Prostate gland (tissue), 2 donors: ENCODE results near the gene MVP. TPM values are rescaled to one million over a fixed set of nuclear protein-coding genes. Genes with fewer than 3 reads are reported as not detected.

ENCODE experiments used
- DNase-seq: peaks from one replicate; pipeline ENCODE4 v3.0.0-alpha.2; 2019; ENCODE audit warnings: low spot score
- H3K27ac ChIP-seq, 2 donors: fragments of 200-600 bp; sonication (generic); 2 replicates each; pipeline ENCODE4 v1.5.1; 2017 to 2019
- H3K27me3 ChIP-seq: fragments of 200-600 bp; sonication (generic); replicated peaks from 2 replicates; pipeline ENCODE4 v1.5.1; 2019; ENCODE audit not compliant: insufficient read depth
- H3K36me3 ChIP-seq, 2 donors: fragments of 200-600 bp; sonication (generic); 1 replicate in 1 of 2; 2 replicates in 1 of 2; pipeline versions ENCODE4 v1.5.1 to v1.8.1; 2017 to 2019
- H3K4me1 ChIP-seq: fragments of 200-600 bp; sonication (generic); replicated peaks from 2 replicates; pipeline ENCODE4 v1.5.1; 2019
- H3K4me3 ChIP-seq, 2 donors: fragments of 200-600 bp; sonication (generic); 2 replicates each; pipeline ENCODE4 v1.5.1; 2017 to 2019
- H3K9me3 ChIP-seq: fragments of 200-600 bp; sonication (generic); 2 replicates; pipeline ENCODE4 v1.5.1; 2017
- POLR2A ChIP-seq: fragments of 450-650 bp; IDR thresholded peaks from one replicate; pipeline ENCODE4 v1.6.1; 2016; ENCODE audit warnings: antibody characterized with exemption, mild to moderate bottlenecking
- POLR2AphosphoS5 ChIP-seq: sonication (generic); formaldehyde crosslinking; IDR thresholded peaks from one replicate; pipeline ENCODE4 v1.6.1; 2017; ENCODE audit warnings: antibody characterized with exemption
- WGBS: methylation state at CpG from one replicate; pipeline ENCODE4 v1.1.5; 2018; 5-methylcytosine and 5-hydroxymethylcytosine counted together
- intact Hi-C: fragments of 100-400 bp; cut with DNase I; formaldehyde crosslinking; loops from one replicate; pipeline ENCODE4 v1.14.2; 2022
- total RNA-seq, 2 donors: library from RNA; depleted of rRNA; stranded (reverse); fragments of >200 nt; gene quantifications; one replicate each; pipeline ENCODE4 v1.1.0, GENCODE V29; 2016
- TF ChIP-seq, protein P1 (sequence below), 4 experiments: fragments of 200-600 bp in 2 of 4; fragments of 450-650 bp in 2 of 4; sonication (generic) in 2 of 4; IDR thresholded peaks; 1 replicate in 3 of 4; 2 replicates in 1 of 4; pipeline ENCODE4 v1.5.1; 2016 to 2019; ENCODE audit warnings: antibody characterized with exemption in 4 of 4, mild to moderate bottlenecking in 2 of 4, moderate library complexity in 2 of 4

The MVP gene
- total RNA-seq, 2 donors from 2014 or later = 59.3 to 247 TPM

DNA sequence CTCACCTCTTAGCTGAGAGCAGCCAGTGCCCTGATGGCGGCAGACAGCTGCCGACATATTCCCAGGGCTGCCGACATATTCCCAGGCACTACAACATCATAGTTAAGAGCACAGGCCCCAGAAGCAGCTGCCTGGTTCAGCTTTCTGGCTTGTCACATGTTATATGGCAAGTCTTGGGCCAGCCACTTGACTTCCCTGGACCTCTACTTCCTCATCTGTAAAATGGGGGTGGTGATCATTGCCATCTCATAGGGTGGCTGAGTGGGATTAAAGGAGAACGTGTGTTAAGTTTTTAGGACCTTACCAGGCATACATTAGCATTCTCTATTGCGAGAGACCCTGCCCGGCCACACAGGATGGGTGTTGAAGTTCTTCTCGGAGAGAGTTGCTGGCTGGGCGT, 23.7 kb downstream of the MVP start:
- no peak overlapping the region for H3K27ac ChIP-seq
- 94% methylated on average over 8 of the region's 8 CpGs for WGBS
- intact Hi-C loops = no loop called here

DNA sequence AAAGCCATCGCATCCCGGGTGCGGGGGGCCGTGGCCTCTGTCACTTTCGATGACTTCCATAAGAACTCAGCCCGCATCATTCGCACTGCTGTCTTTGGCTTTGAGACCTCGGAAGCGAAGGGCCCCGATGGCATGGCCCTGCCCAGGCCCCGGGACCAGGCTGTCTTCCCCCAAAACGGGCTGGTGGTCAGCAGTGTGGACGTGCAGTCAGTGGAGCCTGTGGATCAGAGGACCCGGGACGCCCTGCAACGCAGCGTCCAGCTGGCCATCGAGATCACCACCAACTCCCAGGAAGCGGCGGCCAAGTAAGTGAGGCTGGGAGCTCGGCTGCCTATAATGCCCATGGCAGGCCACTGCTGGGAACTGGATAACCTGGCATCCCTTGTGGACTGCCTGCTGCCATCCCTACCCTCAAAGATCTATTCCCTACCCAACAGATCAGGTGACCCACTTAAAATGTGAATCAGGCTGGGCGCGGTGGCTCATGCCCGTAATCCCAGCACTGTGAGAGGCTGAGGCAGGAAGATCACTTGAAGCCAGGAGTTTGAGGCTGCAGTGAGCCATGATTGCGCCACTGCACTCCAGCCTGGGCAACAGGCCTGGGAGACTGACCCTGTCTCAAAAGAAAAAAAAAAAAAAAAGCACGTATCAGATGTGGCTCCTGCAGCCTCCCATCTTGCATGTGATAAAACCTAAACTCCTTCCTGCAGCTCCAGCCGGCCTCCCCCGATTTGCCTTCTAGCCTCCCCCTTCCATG, 24.5 kb downstream of the MVP start:
- peaks cover 0 to 8% of the 10 kb centered on the region in 2 donors for H3K36me3 ChIP-seq
- no peak overlapping the region for H3K4me3 ChIP-seq
- no peak for DNase-seq
- H3K27me3 ChIP-seq = no peaks in the 10 kb centered on the region
- H3K27ac ChIP-seq = no peak overlapping the region
- intact Hi-C loops = no loop called here
- H3K4me1 ChIP-seq = no peaks in the 10 kb centered on the region
- 86% methylated on average over 28 of the region's 28 CpGs for WGBS
- no peaks in the 10 kb centered on the region for H3K9me3 ChIP-seq
- TF ChIP-seq POLR2AphosphoS5 (no peak), POLR2A (no peak)
- TF ChIP-seq, protein P1, sequence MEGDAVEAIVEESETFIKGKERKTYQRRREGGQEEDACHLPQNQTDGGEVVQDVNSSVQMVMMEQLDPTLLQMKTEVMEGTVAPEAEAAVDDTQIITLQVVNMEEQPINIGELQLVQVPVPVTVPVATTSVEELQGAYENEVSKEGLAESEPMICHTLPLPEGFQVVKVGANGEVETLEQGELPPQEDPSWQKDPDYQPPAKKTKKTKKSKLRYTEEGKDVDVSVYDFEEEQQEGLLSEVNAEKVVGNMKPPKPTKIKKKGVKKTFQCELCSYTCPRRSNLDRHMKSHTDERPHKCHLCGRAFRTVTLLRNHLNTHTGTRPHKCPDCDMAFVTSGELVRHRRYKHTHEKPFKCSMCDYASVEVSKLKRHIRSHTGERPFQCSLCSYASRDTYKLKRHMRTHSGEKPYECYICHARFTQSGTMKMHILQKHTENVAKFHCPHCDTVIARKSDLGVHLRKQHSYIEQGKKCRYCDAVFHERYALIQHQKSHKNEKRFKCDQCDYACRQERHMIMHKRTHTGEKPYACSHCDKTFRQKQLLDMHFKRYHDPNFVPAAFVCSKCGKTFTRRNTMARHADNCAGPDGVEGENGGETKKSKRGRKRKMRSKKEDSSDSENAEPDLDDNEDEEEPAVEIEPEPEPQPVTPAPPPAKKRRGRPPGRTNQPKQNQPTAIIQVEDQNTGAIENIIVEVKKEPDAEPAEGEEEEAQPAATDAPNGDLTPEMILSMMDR (IDR thresholded peaks at IDR 0.05) = no peak

More for the DNA sequence above, 23.7 kb downstream of the MVP start:
- no peak overlapping the region for H3K4me3 ChIP-seq
- no peaks in the 10 kb centered on the region for H3K4me1 ChIP-seq
- peaks cover 0 to 8% of the 10 kb centered on the region in 2 donors for H3K36me3 ChIP-seq
- no peak for TF ChIP-seq POLR2AphosphoS5
- TF ChIP-seq, protein P1 (IDR thresholded peaks at IDR 0.05) = no peak
- no peak for TF ChIP-seq POLR2A
- no peaks in the 10 kb centered on the region for H3K27me3 ChIP-seq
- no peak for DNase-seq
- no peaks in the 10 kb centered on the region for H3K9me3 ChIP-seq

DNA sequence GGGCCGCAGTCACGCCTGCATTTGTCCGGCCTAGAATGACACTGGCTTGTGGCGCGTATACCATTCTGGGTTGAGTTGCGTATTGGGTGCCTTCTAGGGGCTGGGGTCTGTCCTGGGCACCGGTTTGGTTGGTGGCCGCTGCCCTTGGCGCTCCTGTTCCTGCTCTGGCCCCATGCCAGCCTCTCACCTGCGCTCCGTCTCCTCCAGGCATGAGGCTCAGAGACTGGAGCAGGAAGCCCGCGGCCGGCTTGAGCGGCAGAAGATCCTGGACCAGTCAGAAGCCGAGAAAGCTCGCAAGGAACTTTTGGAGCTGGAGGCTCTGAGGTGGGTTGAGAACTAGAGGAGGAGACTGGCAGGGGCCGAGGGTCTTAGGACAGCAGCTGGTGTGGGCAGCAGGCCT, 25.4 kb downstream of the MVP start:
- WGBS = 89% methylated on average over 18 of the region's 18 CpGs
- no peak for DNase-seq
- Histone ChIP-seq H3K4me1 (no peaks in the 10 kb centered on the region), H3K27me3 (no peaks in the 10 kb centered on the region), H3K27ac (no peak overlapping the region), H3K4me3 (no peak overlapping the region), H3K36me3 (peaks cover 0 to 8% of the 10 kb centered on the region in 2 donors), H3K9me3 (no peaks in the 10 kb centered on the region)
- intact Hi-C loops = no loop called here
- TF ChIP-seq, protein P1 (IDR thresholded peaks at IDR 0.05) = no peak
- TF ChIP-seq POLR2AphosphoS5 (no peak), POLR2A (no peak)

DNA sequence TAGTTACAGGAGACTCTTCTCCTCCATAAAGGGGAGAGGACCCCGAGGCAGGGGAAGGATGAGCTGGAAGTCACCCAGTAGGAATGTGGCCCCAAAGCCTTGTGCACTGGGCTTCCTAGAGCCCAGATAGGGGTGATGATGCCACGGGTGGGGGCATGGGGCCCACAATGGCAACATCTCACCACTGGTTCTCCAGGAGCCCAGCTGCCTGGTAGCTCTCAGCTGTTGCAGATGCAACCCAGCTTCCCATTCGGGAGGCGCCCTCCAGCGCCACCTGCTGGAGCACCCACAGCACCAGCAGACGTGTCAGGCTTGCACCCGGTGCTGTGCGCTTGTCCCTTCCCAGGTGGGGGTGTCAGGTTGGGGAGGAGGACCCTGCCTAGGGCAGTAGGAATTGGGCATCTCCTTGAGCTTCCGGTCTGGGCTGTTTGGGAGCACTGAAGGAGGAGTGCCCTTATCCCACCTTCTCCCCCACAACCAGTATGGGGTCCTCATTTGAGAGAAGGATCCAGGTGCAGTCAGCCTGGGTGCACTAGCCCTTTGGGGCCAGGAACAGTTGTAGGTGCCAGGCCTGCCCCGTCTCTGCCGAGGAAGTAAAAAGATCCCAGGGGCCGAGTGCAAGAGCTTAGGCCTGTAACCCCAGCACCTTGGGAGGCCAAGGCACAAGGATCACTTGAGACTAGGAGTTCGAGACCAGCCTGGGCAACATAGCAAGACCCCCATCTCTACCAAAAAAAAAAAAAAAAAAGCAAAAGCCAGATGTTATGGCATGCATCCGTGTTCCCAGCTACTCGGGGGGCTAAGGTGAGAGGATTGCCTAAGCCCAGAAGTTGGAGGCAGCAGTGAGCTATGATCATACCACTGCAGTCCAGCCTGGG, 28.4 kb downstream of the MVP start:
- 43% methylated on average over 15 of the region's 15 CpGs for WGBS
- Histone ChIP-seq H3K4me3 (no peak overlapping the region), H3K9me3 (no peaks in the 10 kb centered on the region), H3K27ac (no peak overlapping the region), H3K36me3 (peaks cover 0 to 8% of the 10 kb centered on the region in 2 donors), H3K27me3 (no peaks in the 10 kb centered on the region), H3K4me1 (no peaks in the 10 kb centered on the region)
- no peak for TF ChIP-seq POLR2A
- TF ChIP-seq, protein P1 (IDR thresholded peaks at IDR 0.05) = peak; percentile 66 to 83 (median 75)
- TF ChIP-seq POLR2AphosphoS5 = peak; percentile 46
- intact Hi-C loops = no loop called here
- DNase-seq = peak; percentile 27
